SU-DHL-6 (cell line): ENCODE measurements around the gene CCDC40.

Source experiments
- H2AFZ ChIP-seq: fragments of 200-600 bp; sonication (generic); 2 replicates; pipeline ENCODE4 v1.6.1; 2014; ENCODE audit warnings: low read depth, mild to moderate bottlenecking, moderate library complexity, mixed read lengths, antibody characterized with exemption, low read length; ENCODE audit not compliant: severe bottlenecking
- H3F3A ChIP-seq: fragments of 200-600 bp; shearing (Covaris generic); 2 replicates; pipeline ENCODE4 v1.6.0; 2016; ENCODE audit warnings: antibody characterized with exemption, mild to moderate bottlenecking; ENCODE audit not compliant: insufficient read depth
- H3K27ac ChIP-seq: fragments of 200-600 bp; sonication (generic); 2 replicates; pipeline ENCODE4 v1.5.1; 2016; ENCODE audit warnings: low read depth, mild to moderate bottlenecking, low read length, moderate library complexity, mixed read lengths
- H3K27me3 ChIP-seq: fragments of 200-600 bp; sonication (generic), shearing (Covaris generic); 2 replicates; pipeline ENCODE4 v1.6.0; 2014; ENCODE audit warnings: mild to moderate bottlenecking, low read length
- H3K36me3 ChIP-seq: fragments of 200-600 bp; sonication (generic); 2 replicates; pipeline ENCODE4 v1.6.1; 2014; ENCODE audit warnings: mild to moderate bottlenecking, low read length, mixed read lengths
- H3K4me2 ChIP-seq: fragments of 300-600, 200-600 bp; shearing (Covaris generic), sonication (generic); 2 replicates; pipeline ENCODE4 v1.6.0; 2014; ENCODE audit warnings: low read length, low read depth, mild to moderate bottlenecking; ENCODE audit not compliant: poor library complexity, severe bottlenecking
- H3K4me3 ChIP-seq: fragments of 200-600 bp; sonication (generic); 2 replicates; pipeline ENCODE4 v1.5.1; 2014; ENCODE audit warnings: antibody characterized with exemption, low read length, mild to moderate bottlenecking, mixed read lengths; ENCODE audit not compliant: insufficient read depth, poor library complexity, severe bottlenecking
- H3K79me2 ChIP-seq: fragments of 200-600 bp; sonication (generic); 2 replicates; pipeline ENCODE4 v1.6.1; 2014; ENCODE audit warnings: mild to moderate bottlenecking, low read length, moderate library complexity; ENCODE audit not compliant: insufficient read depth
- H3K9ac ChIP-seq: fragments of 200-600 bp; sonication (generic); 2 replicates; pipeline ENCODE4 v1.7.0; 2014; ENCODE audit warnings: mild to moderate bottlenecking, low read length
- H3K9me2 ChIP-seq: fragments of 200-600 bp; sonication (generic); replicated peaks from 2 replicates; pipeline ENCODE4 v1.6.1; 2014; ENCODE audit warnings: low read length; ENCODE audit not compliant: insufficient read depth
- H3K9me3 ChIP-seq: fragments of 200-600 bp; sonication (generic); 2 replicates; pipeline ENCODE4 v1.6.1; 2014; ENCODE audit warnings: low read length, mixed read lengths; ENCODE audit not compliant: insufficient read depth
- H4K20me1 ChIP-seq: fragments of 200-600 bp; sonication (generic); 2 replicates; pipeline ENCODE4 v1.6.1; 2014; ENCODE audit warnings: low read depth, mild to moderate bottlenecking, antibody characterized with exemption, low read length, moderate library complexity, mixed read lengths
- CTCF ChIP-seq: fragments of 200-600 bp; sonication (generic); IDR thresholded peaks from one replicate; pipeline ENCODE4 v1.5.1; 2017; ENCODE audit warnings: antibody characterized with exemption, mild to moderate bottlenecking, low read length, moderate library complexity; ENCODE audit not compliant: insufficient read depth, poor library complexity, severe bottlenecking
- EZH2phosphoT487 ChIP-seq: fragments of 200-600 bp; sonication (generic), shearing (Covaris generic); conservative IDR thresholded peaks from 2 replicates; pipeline ENCODE4 v1.6.1; 2018; ENCODE audit warnings: mild to moderate bottlenecking, antibody characterized with exemption, low read length, moderate library complexity, mixed read lengths

CCDC40 gene

GRCh38 chr17:80010283-80010858 is 26.1 kb upstream of the CCDC40 start:
- Histone ChIP-seq H3K4me3 (no peak overlapping the region), H3K9me2 (no peaks in the 10 kb centered on the region), H3K27ac (no peak overlapping the region), H4K20me1 (no peaks in the 10 kb centered on the region), H3K9ac (no peak overlapping the region), H3K9me3 (no peaks in the 10 kb centered on the region; the same call in 1 of the 2 replicates), H2AFZ (no peak overlapping the region), H3F3A (no peaks in the 10 kb centered on the region), H3K79me2 (no peaks in the 10 kb centered on the region), H3K27me3 (no peaks in the 10 kb centered on the region), H3K36me3 (no peaks in the 10 kb centered on the region), H3K4me2 (no peak overlapping the region)
- TF ChIP-seq EZH2phosphoT487: no peak
- TF ChIP-seq CTCF: no peak

GRCh38 chr17:80011989-80012555 is 24.4 kb upstream of the CCDC40 start:
- H3K9me3 ChIP-seq: no peaks in the 10 kb centered on the region; the same call in 1 of the 2 replicates
- no peaks in the 10 kb centered on the region for H4K20me1 ChIP-seq
- no peak overlapping the region for H3K9ac ChIP-seq
- H3K36me3 ChIP-seq: no peaks in the 10 kb centered on the region
- no peaks in the 10 kb centered on the region for H3K27me3 ChIP-seq
- no peak overlapping the region for H2AFZ ChIP-seq
- TF ChIP-seq CTCF: no peak
- no peak for TF ChIP-seq EZH2phosphoT487
- no peak overlapping the region for H3K4me2 ChIP-seq
- no peaks in the 10 kb centered on the region for H3K79me2 ChIP-seq
- no peaks in the 10 kb centered on the region for H3F3A ChIP-seq
- no peak overlapping the region for H3K4me3 ChIP-seq
- H3K27ac ChIP-seq: no peak overlapping the region
- H3K9me2 ChIP-seq: no peaks in the 10 kb centered on the region

- TF ChIP-seq EZH2phosphoT487: no peak
- TF ChIP-seq CTCF: no peak
- Histone ChIP-seq H3K9ac (no peak overlapping the region), H2AFZ (no peak overlapping the region), H3K79me2 (no peaks in the 10 kb centered on the region), H3K9me2 (no peaks in the 10 kb centered on the region), H3K4me2 (no peak overlapping the region), H3F3A (no peaks in the 10 kb centered on the region), H3K4me3 (no peak overlapping the region), H4K20me1 (no peaks in the 10 kb centered on the region), H3K27me3 (no peaks in the 10 kb centered on the region), H3K27ac (no peak overlapping the region), H3K36me3 (no peaks in the 10 kb centered on the region), H3K9me3 (no peaks in the 10 kb centered on the region; the same call in 1 of the 2 replicates)
Observed at GRCh38 chr17:80012765-80013741, 23.4 kb upstream of the CCDC40 start.
